ENCODE results near the gene PYHIN1. TPM values are rescaled to one million over a fixed set of nuclear protein-coding genes. Genes with fewer than 3 reads are reported as not detected.

PYHIN1 gene
- total and polyA plus RNA-seq, 2 of the 8 experiments (the other 6 are each of a cell fraction or from before 2014, with no cell fraction given) = not detected

- TF ChIP-seq CHD7 (IDR thresholded peaks at IDR 0.05; ENCODE audit: insufficient replicate concordance, low read length) (no peak), PHF8 (conservative IDR thresholded peaks at IDR 0.05; ENCODE audit: low read depth, low read length) (no peak), SIX5 (IDR thresholded peaks at IDR 0.05; ENCODE audit: low read depth, low read length) (no peak), TCF12 (IDR thresholded peaks at IDR 0.05; ENCODE audit: low read depth, low read length) (no peak), USF2 (IDR thresholded peaks at IDR 0.05; ENCODE audit: low read length) (no peak), RAD21 (IDR thresholded peaks at IDR 0.05 in 1 of 2, conservative IDR thresholded peaks at IDR 0.05 in 1 of 2; ENCODE audit: low read depth in 2 of 2, low read length in 2 of 2) (no peak), CTBP2 (IDR thresholded peaks at IDR 0.05; ENCODE audit: borderline replicate concordance, insufficient read depth, insufficient read length, low read length) (no peak)
These were observed 44.9 kb downstream of the PYHIN1 start (continued) for GRCh38 chr1:158976219-158976618.

Measured in H1 (cell line).